ENCODE measurements around the gene SOX5.
A peak's percentile ranks its signal among the peaks of the same experiment; 100 is the strongest.

SOX5 gene

GRCh38 chr12:23614280-23614679, 335.2 kb downstream of the SOX5 start:
- Mint-ChIP-seq H3K4me1 (no peaks in the 10 kb centered on the region), H3K9me3 (peaks cover 3 to 12% of the 10 kb centered on the region in 2 donors), H3K27me3 (no peaks in the 10 kb centered on the region), H3K4me3 (no peak overlapping the region), H3K27ac (no peak overlapping the region)
- DNase-seq: no peak
- no peak for ATAC-seq

- no peak overlapping the region for H3K27ac Mint-ChIP-seq
- H3K4me3 Mint-ChIP-seq: no peak overlapping the region
- H3K9me3 Mint-ChIP-seq: peaks cover 3 to 9% of the 10 kb centered on the region in 2 donors
- ATAC-seq (no peak), DNase-seq (no peak)
- no peaks in the 10 kb centered on the region for H3K27me3 Mint-ChIP-seq
- H3K4me1 Mint-ChIP-seq: no peaks in the 10 kb centered on the region
Observed at GRCh38 chr12:23611320-23611719, 338.1 kb downstream of the SOX5 start.

GRCh38 chr12:23600919-23601318, 348.6 kb downstream of the SOX5 start:
- DNase-seq (no peak), ATAC-seq (no peak)
- no peak overlapping the region for H3K4me3 Mint-ChIP-seq
- no peak overlapping the region for H3K27ac Mint-ChIP-seq
- no peaks in the 10 kb centered on the region for H3K4me1 Mint-ChIP-seq
- H3K9me3 Mint-ChIP-seq: peaks cover 6 to 8% of the 10 kb centered on the region in 2 donors
- H3K27me3 Mint-ChIP-seq: no peaks in the 10 kb centered on the region

GRCh38 chr12:23596568-23596967, 352.9 kb downstream of the SOX5 start:
- DNase-seq (no peak), ATAC-seq (no peak)
- peaks cover 6 to 8% of the 10 kb centered on the region in 2 donors for H3K9me3 Mint-ChIP-seq
- no peaks in the 10 kb centered on the region for H3K4me1 Mint-ChIP-seq
- no peaks in the 10 kb centered on the region for H3K27me3 Mint-ChIP-seq
- H3K4me3 Mint-ChIP-seq: no peak overlapping the region
- H3K27ac Mint-ChIP-seq: no peak overlapping the region

GRCh38 chr12:23587833-23588559, 361.5 kb downstream of the SOX5 start:
- no peak overlapping the region for H3K27ac Mint-ChIP-seq
- no peaks in the 10 kb centered on the region for H3K4me1 Mint-ChIP-seq
- ATAC-seq: no peak
- H3K9me3 Mint-ChIP-seq: peaks cover 3 to 7% of the 10 kb centered on the region in 2 donors
- no peak for DNase-seq
- H3K27me3 Mint-ChIP-seq: no peaks in the 10 kb centered on the region
- H3K4me3 Mint-ChIP-seq: no peak overlapping the region

GRCh38 chr12:23585782-23586163, 363.7 kb downstream of the SOX5 start:
- no peak overlapping the region for H3K4me3 Mint-ChIP-seq
- ATAC-seq (no peak), DNase-seq (no peak)
- H3K27ac Mint-ChIP-seq: no peak overlapping the region
- H3K9me3 Mint-ChIP-seq: peaks cover 5 to 13% of the 10 kb centered on the region in 2 donors
- no peaks in the 10 kb centered on the region for H3K27me3 Mint-ChIP-seq
- no peaks in the 10 kb centered on the region for H3K4me1 Mint-ChIP-seq

- Mint-ChIP-seq H3K27ac (no peak overlapping the region), H3K4me3 (no peak overlapping the region), H3K4me1 (no peaks in the 10 kb centered on the region), H3K27me3 (no peaks in the 10 kb centered on the region), H3K9me3 (peaks cover 5 to 13% of the 10 kb centered on the region in 2 donors)
- no peak for ATAC-seq
- no peak for DNase-seq
Observed at GRCh38 chr12:23585156-23585781, 364.2 kb downstream of the SOX5 start.

GRCh38 chr12:23581913-23582312, 367.6 kb downstream of the SOX5 start:
- DNase-seq (no peak), ATAC-seq (no peak)
- H3K27ac Mint-ChIP-seq: no peak overlapping the region
- no peaks in the 10 kb centered on the region for H3K4me1 Mint-ChIP-seq
- no peaks in the 10 kb centered on the region for H3K27me3 Mint-ChIP-seq
- H3K4me3 Mint-ChIP-seq: no peak overlapping the region
- peaks cover 9 to 13% of the 10 kb centered on the region in 2 donors for H3K9me3 Mint-ChIP-seq

GRCh38 chr12:23579257-23579656, 370.2 kb downstream of the SOX5 start:
- ATAC-seq (no peak), DNase-seq (no peak)
- Mint-ChIP-seq H3K4me1 (no peaks in the 10 kb centered on the region), H3K9me3 (peaks cover 6 to 9% of the 10 kb centered on the region in 2 donors), H3K4me3 (no peak overlapping the region), H3K27me3 (no peaks in the 10 kb centered on the region), H3K27ac (no peak overlapping the region)

- Mint-ChIP-seq H3K27ac (no peak overlapping the region), H3K27me3 (no peaks in the 10 kb centered on the region), H3K9me3 (peaks cover 0 to 4% of the 10 kb centered on the region in 2 donors), H3K4me1 (no peaks in the 10 kb centered on the region), H3K4me3 (no peak overlapping the region)
- ATAC-seq (no peak), DNase-seq (no peak)
Observed at GRCh38 chr12:23576372-23576771, 373.1 kb downstream of the SOX5 start.

GRCh38 chr12:23569356-23569755, 380.1 kb downstream of the SOX5 start:
- H3K9me3 Mint-ChIP-seq: peaks cover 7 to 8% of the 10 kb centered on the region in 2 donors
- no peak for ATAC-seq

GRCh38 chr12:23566133-23566532, 383.3 kb downstream of the SOX5 start:
- ATAC-seq: no peak
- no peak for DNase-seq
- Mint-ChIP-seq H3K27ac (no peak overlapping the region), H3K4me1 (no peaks in the 10 kb centered on the region), H3K27me3 (no peaks in the 10 kb centered on the region), H3K4me3 (no peak overlapping the region), H3K9me3 (peaks cover 7 to 8% of the 10 kb centered on the region in 2 donors)

More at GRCh38 chr12:23569356-23569755, 380.1 kb downstream of the SOX5 start:
- peak overlapping the region in 1 of 2 donors; percentile 9 for H3K27ac Mint-ChIP-seq
- no peaks in the 10 kb centered on the region for H3K4me1 Mint-ChIP-seq
- H3K27me3 Mint-ChIP-seq: no peaks in the 10 kb centered on the region
- DNase-seq: no peak
- H3K4me3 Mint-ChIP-seq: no peak overlapping the region

- DNase-seq (no peak), ATAC-seq (no peak)
- no peak overlapping the region for H3K27ac Mint-ChIP-seq
- H3K9me3 Mint-ChIP-seq: peaks cover 4 to 8% of the 10 kb centered on the region in 2 donors
- no peak overlapping the region for H3K4me3 Mint-ChIP-seq
- H3K27me3 Mint-ChIP-seq: no peaks in the 10 kb centered on the region
- H3K4me1 Mint-ChIP-seq: no peaks in the 10 kb centered on the region
Observed at GRCh38 chr12:23564451-23565152, 384.9 kb downstream of the SOX5 start.

- Mint-ChIP-seq H3K4me1 (no peaks in the 10 kb centered on the region), H3K27me3 (no peaks in the 10 kb centered on the region), H3K9me3 (peaks cover 0 to 8% of the 10 kb centered on the region in 2 donors), H3K27ac (no peak overlapping the region), H3K4me3 (no peak overlapping the region)
- DNase-seq: no peak
- ATAC-seq: no peak
Observed at GRCh38 chr12:23561364-23562345, 387.8 kb downstream of the SOX5 start.

GRCh38 chr12:23560611-23561010, 388.9 kb downstream of the SOX5 start:
- Mint-ChIP-seq H3K27ac (no peak overlapping the region), H3K27me3 (no peaks in the 10 kb centered on the region), H3K9me3 (no peaks in the 10 kb centered on the region), H3K4me1 (no peaks in the 10 kb centered on the region), H3K4me3 (no peak overlapping the region)
- ATAC-seq (no peak), DNase-seq (no peak)

Data from stimulated activated naive CD8-positive, alpha-beta T cell treated with anti-CD3 and anti-CD28 coated beads, Interleukin-15, amount 100 ng/mL, for 72 hours (primary cell).